HCT116 (cell line): ENCODE results near the gene OSBPL1A. TPM values are rescaled to one million over a fixed set of nuclear protein-coding genes. Genes with fewer than 3 reads are reported as not detected.

Experiments
- ATAC-seq: fragments of 200-7000 bp; cut with Tn5 transposase; 2 replicates; pipeline ENCODE4 v1.9.1; 2020; ENCODE audit warnings: mild to moderate bottlenecking, moderate library complexity
- BruUV-seq: library from RNA; stranded (reverse); fragments of 400-500 nt; replicated peaks from 2 replicates; lab custom pipeline; 2021; lab: Mats Ljungman, UMichigan
- CTCF ChIA-PET: fragments of 300-600 bp; sonication (Branson Sonifier 250); formaldehyde crosslinking; loops from one replicate; lab custom pipeline; 2021; ENCODE audit warnings: antibody characterized with exemption; lab: Charles Lee
- POLR2A ChIA-PET: fragments of 300-600, 350-600 bp; sonication (Branson Sonifier 250); formaldehyde crosslinking; loops from one replicate; lab custom pipeline; 2021; ENCODE audit warnings: antibody characterized with exemption; lab: Charles Lee
- RAD21 ChIA-PET, 2 experiments: fragments of 300-600 bp; sonication (Branson Sonifier 250); formaldehyde crosslinking; loops; one replicate each; lab custom pipeline; 2023; ENCODE audit warnings: low total read pairs in 2 of 2; ENCODE audit not compliant: uncharacterized antibody in 2 of 2, unreplicated experiment in 2 of 2, low non-redundant PET in 1 of 2; lab: Charles Lee
- DNase-seq: peaks from one replicate; pipeline ENCODE4 v3.0.0-alpha.2; 2010; ENCODE audit warnings: low read depth, low spot score
- H2AFZ ChIP-seq: fragments of 200-600 bp; shearing (Covaris generic), sonication (generic); 2 replicates; pipeline ENCODE4 v1.6.1; 2017; ENCODE audit warnings: low read depth, mixed run types, mixed read lengths, antibody characterized with exemption, low read length; ENCODE audit not compliant: poor library complexity, severe bottlenecking
- H3K27ac ChIP-seq: 2 replicates; pipeline ENCODE4 v1.5.1; 2012; ENCODE audit warnings: low read depth, low read length
- H3K27me3 ChIP-seq: fragments of 200-600 bp; sonication (generic); 2 replicates; pipeline ENCODE4 v1.6.1; 2016; ENCODE audit warnings: mixed run types, low read length, mixed read lengths; ENCODE audit not compliant: insufficient read depth
- H3K36me3 ChIP-seq, 2 experiments: fragments of 200-500 bp in 1 of 2; fragments of 200-600 bp in 1 of 2; sonication (Bioruptor generic) in 1 of 2; sonication (generic) in 1 of 2; 2 replicates each; pipeline versions ENCODE4 v1.5.1 to v1.6.1; 2014 to 2016; ENCODE audit warnings: low read length in 2 of 2, inconsistent platforms in 1 of 2, mixed read lengths in 1 of 2, mixed run types in 1 of 2; ENCODE audit not compliant: insufficient read depth in 2 of 2, control insufficient read depth in 1 of 2
- H3K4me1 ChIP-seq, 2 experiments: fragments of 200-600 bp in 1 of 2; sonication (generic) in 1 of 2; 2 replicates each; pipeline versions ENCODE4 v1.5.1 to v1.6.1; 2012 to 2017; ENCODE audit warnings: low read length in 2 of 2, inconsistent platforms in 1 of 2, mild to moderate bottlenecking in 1 of 2, mixed read lengths in 1 of 2, mixed run types in 1 of 2, moderate library complexity in 1 of 2; ENCODE audit not compliant: insufficient read depth in 2 of 2, control insufficient read depth in 1 of 2
- H3K4me2 ChIP-seq: fragments of 200-600 bp; sonication (generic); 2 replicates; pipeline ENCODE4 v1.6.1; 2017; ENCODE audit warnings: mixed run types, low read length, mixed read lengths
- H3K4me3 ChIP-seq, 2 experiments: fragments of 200-600 bp in 1 of 2; sonication (generic) in 1 of 2; replicated peaks in 1 of 2; 2 replicates each; pipeline ENCODE4 v1.5.1; 2011 to 2016; ENCODE audit warnings: low read length in 2 of 2, control low read depth in 1 of 2, low read depth in 1 of 2, mild to moderate bottlenecking in 1 of 2, mixed read lengths in 1 of 2, mixed run types in 1 of 2
- H3K79me2 ChIP-seq: fragments of 200-600 bp; sonication (generic); 2 replicates; pipeline ENCODE4 v1.6.1; 2017; ENCODE audit warnings: mild to moderate bottlenecking, mixed run types, low read length, moderate library complexity, mixed read lengths; ENCODE audit not compliant: insufficient read depth
- H3K9ac ChIP-seq: fragments of 200-600 bp; sonication (generic); 2 replicates; pipeline ENCODE4 v1.6.1; 2016; ENCODE audit warnings: low read length, mixed read lengths
- H3K9me2 ChIP-seq: fragments of 200-600 bp; sonication (generic), shearing (Covaris generic); 2 replicates; pipeline ENCODE4 v1.6.1; 2017; ENCODE audit warnings: mixed run types, mild to moderate bottlenecking, moderate library complexity; ENCODE audit not compliant: insufficient read depth
- H3K9me3 ChIP-seq, 2 experiments: fragments of 200-500 bp in 1 of 2; fragments of 200-600 bp in 1 of 2; sonication (Bioruptor generic) in 1 of 2; sonication (generic) in 1 of 2; 2 replicates each; pipeline ENCODE4 v1.6.1; 2014 to 2017; ENCODE audit warnings: low read length in 2 of 2, mixed read lengths in 2 of 2, inconsistent platforms in 1 of 2, low read depth in 1 of 2, mild to moderate bottlenecking in 1 of 2, mixed run types in 1 of 2, moderate library complexity in 1 of 2; ENCODE audit not compliant: control insufficient read depth in 1 of 2, insufficient read depth in 1 of 2
- H4K20me1 ChIP-seq: fragments of 200-600 bp; sonication (generic), shearing (Covaris generic); 2 replicates; pipeline ENCODE4 v1.6.1; 2017; ENCODE audit warnings: mixed run types, mild to moderate bottlenecking, moderate library complexity; ENCODE audit not compliant: insufficient read depth
- CEBPB ChIP-seq: IDR thresholded peaks from 2 replicates; pipeline ENCODE4 v1.6.1; 2012; ENCODE audit warnings: low read depth
- EGR1 ChIP-seq: IDR thresholded peaks from 2 replicates; pipeline ENCODE4 v1.6.1; 2012; ENCODE audit warnings: low read depth
- EZH2 ChIP-seq: fragments of 200-600 bp; sonication (generic); IDR thresholded peaks from 2 replicates; pipeline ENCODE4 v1.6.1; 2017; ENCODE audit warnings: antibody characterized with exemption, mixed run types
- EZH2phosphoT487 ChIP-seq: fragments of 200-600 bp; IDR thresholded peaks from 2 replicates; pipeline ENCODE4 v1.6.1; 2018; ENCODE audit warnings: antibody characterized with exemption, borderline replicate concordance
- JUND ChIP-seq: IDR thresholded peaks from 2 replicates; pipeline ENCODE4 v1.6.1; 2012
- MAX ChIP-seq: IDR thresholded peaks from 2 replicates; pipeline ENCODE4 v1.6.1; 2012
- POLR2A ChIP-seq: IDR thresholded peaks from 2 replicates; pipeline ENCODE4 v1.7.0; 2011; ENCODE audit warnings: borderline replicate concordance; ENCODE audit not compliant: insufficient read depth, insufficient read length; ENCODE audit errors: extremely low read depth
- POLR2AphosphoS5 ChIP-seq: IDR thresholded peaks from 2 replicates; pipeline ENCODE4 v1.6.1; 2011; ENCODE audit warnings: mild to moderate bottlenecking, low read depth, low read length, moderate library complexity
- RAD21 ChIP-seq: IDR thresholded peaks from 2 replicates; pipeline ENCODE4 v1.6.1; 2012; ENCODE audit warnings: low read depth, mild to moderate bottlenecking
- REST ChIP-seq: IDR thresholded peaks from 2 replicates; pipeline ENCODE4 v1.6.1; 2012; ENCODE audit warnings: low read depth
- SRF ChIP-seq: IDR thresholded peaks from 2 replicates; pipeline ENCODE4 v1.6.1; 2012; ENCODE audit warnings: low read depth
- TCF7L2 ChIP-seq: IDR thresholded peaks from 2 replicates; pipeline ENCODE4 v1.7.0; 2011; ENCODE audit warnings: borderline replicate concordance, inconsistent platforms; ENCODE audit not compliant: insufficient read depth, insufficient read length; ENCODE audit errors: extremely low read depth
- YY1 ChIP-seq: IDR thresholded peaks from 2 replicates; pipeline ENCODE4 v1.6.1; 2011; ENCODE audit warnings: low read length, low read depth, moderate library complexity, mild to moderate bottlenecking; ENCODE audit not compliant: insufficient replicate concordance; ENCODE audit errors: extremely low read depth
- ZBTB33 ChIP-seq: IDR thresholded peaks from 2 replicates; pipeline ENCODE4 v1.6.1; 2011; ENCODE audit warnings: mild to moderate bottlenecking, low read length, moderate library complexity; ENCODE audit not compliant: insufficient replicate concordance; ENCODE audit errors: extremely low read depth
- ZFX ChIP-seq: fragments of 450-650 bp; IDR thresholded peaks from 2 replicates; pipeline ENCODE4 v1.6.1; 2017
- intact Hi-C: fragments of 100-400 bp; cut with micrococcal nuclease; formaldehyde crosslinking; loops from 2 replicates; pipeline ENCODE4 v1.10.0; 2022
- total RNA-seq: library from RNA; stranded (reverse); gene quantifications from one replicate; pipeline ENCODE4 v1.2.1, GENCODE V29; 2021; ENCODE audit not compliant: unreplicated experiment

Gene OSBPL1A
- total RNA-seq, 1 experiment from 2014 or later, result 18.9 TPM

- no peak for DNase-seq
- intact Hi-C loops, result no loop called here
- BruUV-seq, result no TSS peak
- no peaks in the 10 kb centered on the region for H3K9me2 ChIP-seq
- ChIA-PET POLR2A (no interaction called here), CTCF (interaction anchor here (0.7 to 1.6 kb wide), 2 partner anchors 73 to 596 kb away, joined by 3 to 12 read pairs; no protein-coding TSS in a partner anchor), RAD21 (interaction anchor here in 1 of 2 experiments (0.7 kb wide), 1 partner anchor 73 kb away, joined by 3 read pairs; no protein-coding TSS in a partner anchor)
- H4K20me1 ChIP-seq, result no peaks in the 10 kb centered on the region
- peaks cover 32% of the 10 kb centered on the region for H3K79me2 ChIP-seq
- H3K9me3 ChIP-seq, result no peaks in the 10 kb centered on the region
- H3K4me3 ChIP-seq, result no peak overlapping the region
- H3K27me3 ChIP-seq, result no peaks in the 10 kb centered on the region
- no peak for TF ChIP-seq TCF7L2
- TF ChIP-seq REST, result no peak
- no peak for TF ChIP-seq MAX
- no peak for TF ChIP-seq ZFX
- no peak for TF ChIP-seq SRF
- no peak for TF ChIP-seq RAD21
- no peak for TF ChIP-seq EGR1
- TF ChIP-seq POLR2AphosphoS5, result no peak
- no peak for TF ChIP-seq EZH2phosphoT487
- TF ChIP-seq JUND, result no peak
- TF ChIP-seq YY1, result no peak
- no peak for TF ChIP-seq ZBTB33
- no peak for TF ChIP-seq POLR2A
- TF ChIP-seq CEBPB, result no peak
- TF ChIP-seq EZH2, result no peak
- peaks cover 5 to 10% of the 10 kb centered on the region in 2 experiments; a peak in 3 of 4 replicates for H3K4me1 ChIP-seq
- no peak overlapping the region for H3K4me2 ChIP-seq
- H3K36me3 ChIP-seq, result peaks cover 5 to 11% of the 10 kb centered on the region in 2 experiments; a peak in 1 of 4 replicates
- no peak overlapping the region for H3K9ac ChIP-seq
- H3K27ac ChIP-seq, result no peak overlapping the region
- no peak overlapping the region for H2AFZ ChIP-seq
- ATAC-seq, result no peak
These were observed 35.0 kb upstream of the OSBPL1A start for GRCh38 chr18:24432618-24433017.
